ENCODE measurements around the gene CAMTA1.

- TF ChIP-seq CTCF (IDR thresholded peaks at IDR 0.05), result no peak
- TF ChIP-seq EZH2phosphoT487 (IDR thresholded peaks at IDR 0.05), result no peak
These were observed 999.3 kb downstream of the CAMTA1 start for GRCh38 chr1:7784492-7785071.

Measured in neural progenitor cell (in vitro differentiated cells).